ENCODE results near the gene LRRC63.

Gene LRRC63

GRCh38 chr13:46168341-46168740 is 43.4 kb upstream of the LRRC63 start:
- no peak for DNase-seq (ENCODE audit: low read depth)
- in situ Hi-C loops (cut with HindIII; ENCODE audit: low sequenced_read_pairs) = no loop called here
- H3K4me3 ChIP-seq (ENCODE audit: low read depth, low read length) = no peak overlapping the region
- no peak for TF ChIP-seq CTCF (IDR thresholded peaks at IDR 0.05; ENCODE audit: low read depth, low read length, missing control alignments)

GRCh38 chr13:46168783-46169182 is 42.9 kb upstream of the LRRC63 start:
- DNase-seq (ENCODE audit: low read depth) = no peak
- no peak overlapping the region for H3K4me3 ChIP-seq (ENCODE audit: low read depth, low read length)
- in situ Hi-C loops (cut with HindIII; ENCODE audit: low sequenced_read_pairs) = no loop called here
- no peak for TF ChIP-seq CTCF (IDR thresholded peaks at IDR 0.05; ENCODE audit: low read depth, low read length, missing control alignments)

GRCh38 chr13:46169758-46170157 is 42.0 kb upstream of the LRRC63 start:
- no peak for DNase-seq (ENCODE audit: low read depth)
- TF ChIP-seq CTCF (IDR thresholded peaks at IDR 0.05; ENCODE audit: low read depth, low read length, missing control alignments) = no peak
- H3K4me3 ChIP-seq (ENCODE audit: low read depth, low read length) = no peak overlapping the region
- in situ Hi-C loops (cut with HindIII; ENCODE audit: low sequenced_read_pairs) = no loop called here

- in situ Hi-C loops (cut with HindIII; ENCODE audit: low sequenced_read_pairs) = no loop called here
- no peak for DNase-seq (ENCODE audit: low read depth)
- no peak overlapping the region for H3K4me3 ChIP-seq (ENCODE audit: low read depth, low read length)
- TF ChIP-seq CTCF (IDR thresholded peaks at IDR 0.05; ENCODE audit: low read depth, low read length, missing control alignments) = no peak
These were observed 41.5 kb upstream of the LRRC63 start for GRCh38 chr13:46170268-46170667.

- DNase-seq (ENCODE audit: low read depth) = no peak
- TF ChIP-seq CTCF (IDR thresholded peaks at IDR 0.05; ENCODE audit: low read depth, low read length, missing control alignments) = no peak
- in situ Hi-C loops (cut with HindIII; ENCODE audit: low sequenced_read_pairs) = no loop called here
- no peak overlapping the region for H3K4me3 ChIP-seq (ENCODE audit: low read depth, low read length)
These were observed 41.0 kb upstream of the LRRC63 start for GRCh38 chr13:46170687-46171086.

GRCh38 chr13:46171217-46171616 is 40.5 kb upstream of the LRRC63 start:
- no peak overlapping the region for H3K4me3 ChIP-seq (ENCODE audit: low read depth, low read length)
- TF ChIP-seq CTCF (IDR thresholded peaks at IDR 0.05; ENCODE audit: low read depth, low read length, missing control alignments) = no peak
- in situ Hi-C loops (cut with HindIII; ENCODE audit: low sequenced_read_pairs) = no loop called here
- no peak for DNase-seq (ENCODE audit: low read depth)

- H3K4me3 ChIP-seq (ENCODE audit: low read depth, low read length) = no peak overlapping the region
- TF ChIP-seq CTCF (IDR thresholded peaks at IDR 0.05; ENCODE audit: low read depth, low read length, missing control alignments) = no peak
- no peak for DNase-seq (ENCODE audit: low read depth)
- in situ Hi-C loops (cut with HindIII; ENCODE audit: low sequenced_read_pairs) = no loop called here
These were observed 40.0 kb upstream of the LRRC63 start for GRCh38 chr13:46171739-46172138.
